Breast epithelium (tissue), 4 donors: ENCODE results near the gene ARL13A. TPM values are rescaled to one million over a fixed set of nuclear protein-coding genes. Genes with fewer than 3 reads are reported as not detected.

ENCODE experiments used
- DNase-seq, 2 donors: peaks; one replicate each; pipeline ENCODE4 v3.0.0-alpha.2; 2019; ENCODE audit warnings: low spot score in 2 of 2
- H3K27ac ChIP-seq, 2 donors: fragments of 200-600 bp; sonication (generic) in 1 of 2; one replicate each; pipeline ENCODE4 v1.5.1; 2016 to 2019; ENCODE audit warnings: mild to moderate bottlenecking in 1 of 2
- H3K27me3 ChIP-seq, 2 donors: fragments of 200-600 bp; sonication (generic) in 1 of 2; one replicate each; pipeline versions ENCODE4 v1.5.1 to v1.6.0; 2017 to 2019; ENCODE audit warnings: control low read depth in 1 of 2, mild to moderate bottlenecking in 1 of 2
- H3K36me3 ChIP-seq: fragments of 200-600 bp; one replicate; pipeline ENCODE4 v1.5.1; 2019
- H3K4me1 ChIP-seq, 2 donors: fragments of 200-600 bp; sonication (generic); one replicate each; pipeline ENCODE4 v1.5.1; 2016 to 2019; ENCODE audit warnings: control low read depth in 1 of 2
- H3K4me3 ChIP-seq, 3 donors: fragments of 200-600 bp; sonication (generic); 1 replicate in 2 of 3; 2 replicates in 1 of 3; pipeline ENCODE4 v1.5.1; 2016 to 2019; ENCODE audit warnings: mild to moderate bottlenecking in 3 of 3, moderate library complexity in 2 of 3
- H3K9me3 ChIP-seq, 2 donors: fragments of 200-600 bp; sonication (generic) in 1 of 2; one replicate each; pipeline ENCODE4 v1.5.1; 2016 to 2019; ENCODE audit warnings: control low read depth in 1 of 2
- POLR2A ChIP-seq: fragments of 450-650 bp; IDR thresholded peaks from one replicate; pipeline ENCODE4 v1.6.1; 2016; ENCODE audit warnings: antibody characterized with exemption, mild to moderate bottlenecking, moderate library complexity
- POLR2AphosphoS5 ChIP-seq, 3 donors: sonication (generic); formaldehyde crosslinking; IDR thresholded peaks; one replicate each; pipeline ENCODE4 v1.6.1; 2017; ENCODE audit warnings: antibody characterized with exemption in 3 of 3
- intact Hi-C: fragments of 100-400 bp; cut with DNase I; formaldehyde crosslinking; loops from one replicate; pipeline ENCODE4 v1.15.1; 2023; ENCODE audit warnings: low total_unique reads
- total RNA-seq, 3 donors: library from RNA; depleted of rRNA; stranded (reverse); fragments of >200 nt; gene quantifications; one replicate each; pipeline ENCODE4 v1.1.0, GENCODE V29; 2016
- TF ChIP-seq, protein P1 (sequence below), 3 donors: fragments of 450-650 bp; IDR thresholded peaks; one replicate each; pipeline ENCODE4 v1.5.1; 2016 to 2017; ENCODE audit warnings: antibody characterized with exemption in 3 of 3, mild to moderate bottlenecking in 3 of 3, moderate library complexity in 3 of 3

Gene ARL13A
- total RNA-seq, 3 donors from 2014 or later = not detected

DNA sequence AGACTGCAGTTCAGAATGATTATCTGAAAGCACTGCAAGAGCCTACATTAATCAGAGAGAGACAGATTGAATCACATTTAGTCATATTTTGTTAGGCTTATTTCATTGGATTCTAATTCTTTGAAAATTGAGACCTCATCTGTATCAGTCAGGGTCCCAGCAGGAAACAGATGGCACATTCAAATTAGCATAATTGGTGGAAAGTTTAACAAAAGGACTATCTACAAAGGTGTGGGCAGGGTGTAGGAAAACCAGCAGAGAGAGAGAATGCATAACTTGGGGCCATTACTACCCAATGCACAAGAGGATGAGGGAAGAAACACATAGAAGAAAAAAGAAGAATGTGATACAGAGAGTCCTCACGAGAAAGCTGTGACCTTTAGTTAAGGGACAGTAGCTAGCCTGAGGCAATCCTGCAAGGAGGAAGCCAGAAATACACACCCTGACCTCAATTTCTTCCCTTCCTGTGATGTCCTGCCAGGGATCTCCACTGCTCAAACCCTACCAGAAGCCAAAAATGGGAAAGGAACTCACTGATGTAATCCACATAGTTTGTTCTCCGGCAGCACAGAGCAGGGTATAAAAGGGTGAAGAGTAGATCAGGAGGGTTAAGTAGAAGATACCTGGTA, 23.1 kb upstream of the ARL13A start:
- H3K27me3 ChIP-seq = peaks cover 0 to 21% of the 10 kb centered on the region in 2 donors
- H3K4me3 ChIP-seq = no peak overlapping the region
- no peaks in the 10 kb centered on the region for H3K36me3 ChIP-seq
- H3K27ac ChIP-seq = no peak overlapping the region
- intact Hi-C loops = no loop called here
- no peak for TF ChIP-seq POLR2AphosphoS5 (IDR thresholded peaks at IDR 0.05)
- TF ChIP-seq, protein P1, sequence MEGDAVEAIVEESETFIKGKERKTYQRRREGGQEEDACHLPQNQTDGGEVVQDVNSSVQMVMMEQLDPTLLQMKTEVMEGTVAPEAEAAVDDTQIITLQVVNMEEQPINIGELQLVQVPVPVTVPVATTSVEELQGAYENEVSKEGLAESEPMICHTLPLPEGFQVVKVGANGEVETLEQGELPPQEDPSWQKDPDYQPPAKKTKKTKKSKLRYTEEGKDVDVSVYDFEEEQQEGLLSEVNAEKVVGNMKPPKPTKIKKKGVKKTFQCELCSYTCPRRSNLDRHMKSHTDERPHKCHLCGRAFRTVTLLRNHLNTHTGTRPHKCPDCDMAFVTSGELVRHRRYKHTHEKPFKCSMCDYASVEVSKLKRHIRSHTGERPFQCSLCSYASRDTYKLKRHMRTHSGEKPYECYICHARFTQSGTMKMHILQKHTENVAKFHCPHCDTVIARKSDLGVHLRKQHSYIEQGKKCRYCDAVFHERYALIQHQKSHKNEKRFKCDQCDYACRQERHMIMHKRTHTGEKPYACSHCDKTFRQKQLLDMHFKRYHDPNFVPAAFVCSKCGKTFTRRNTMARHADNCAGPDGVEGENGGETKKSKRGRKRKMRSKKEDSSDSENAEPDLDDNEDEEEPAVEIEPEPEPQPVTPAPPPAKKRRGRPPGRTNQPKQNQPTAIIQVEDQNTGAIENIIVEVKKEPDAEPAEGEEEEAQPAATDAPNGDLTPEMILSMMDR (IDR thresholded peaks at IDR 0.05) = no peak
- TF ChIP-seq POLR2A = no peak
- H3K9me3 ChIP-seq = no peaks in the 10 kb centered on the region
- H3K4me1 ChIP-seq = no peaks in the 10 kb centered on the region
- no peak for DNase-seq

DNA sequence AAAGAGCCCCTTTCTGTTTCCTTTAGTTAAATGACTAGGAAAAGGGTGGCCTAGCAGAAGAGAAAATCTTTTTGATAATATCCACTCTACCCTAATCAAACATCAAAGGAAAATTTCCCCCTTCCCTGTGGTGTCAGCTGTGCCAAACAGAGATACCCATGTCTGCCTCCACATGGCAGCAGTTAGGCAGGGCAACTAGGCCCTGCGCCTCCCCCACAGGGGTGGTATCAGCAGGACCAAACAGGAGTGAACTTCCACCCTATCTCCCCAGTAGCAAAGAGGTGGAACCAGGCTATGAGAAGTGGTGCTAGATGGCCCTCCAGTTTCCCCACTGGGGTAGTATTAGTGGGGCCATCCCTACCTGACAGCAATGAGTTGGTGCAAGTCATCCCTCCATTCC, 21.0 kb upstream of the ARL13A start:
- Histone ChIP-seq H3K27me3 (peaks cover 0 to 19% of the 10 kb centered on the region in 2 donors), H3K4me1 (no peaks in the 10 kb centered on the region), H3K36me3 (no peaks in the 10 kb centered on the region), H3K9me3 (no peaks in the 10 kb centered on the region), H3K4me3 (no peak overlapping the region), H3K27ac (no peak overlapping the region)
- DNase-seq = no peak
- intact Hi-C loops = no loop called here
- TF ChIP-seq POLR2AphosphoS5 (IDR thresholded peaks at IDR 0.05) (no peak), POLR2A (no peak)
- TF ChIP-seq, protein P1 (IDR thresholded peaks at IDR 0.05) = no peak

DNA sequence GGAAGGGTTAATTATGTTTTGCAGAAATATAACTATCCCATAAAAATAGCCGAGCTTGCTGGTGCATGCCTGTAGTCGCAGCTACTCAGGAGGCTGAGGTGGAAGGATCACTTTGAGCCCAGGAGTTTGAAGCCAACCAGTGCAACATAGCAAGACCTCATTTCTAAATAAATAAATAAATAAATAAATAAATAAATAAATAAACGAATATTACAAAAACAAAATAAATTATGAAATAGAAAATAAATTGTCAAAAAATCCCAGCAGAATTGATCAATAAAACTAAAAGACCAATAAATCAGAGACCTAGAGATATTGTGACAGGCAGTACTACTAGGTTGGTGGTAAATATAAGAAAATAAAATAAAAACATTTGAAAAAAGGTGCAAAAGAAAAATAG, 6.7 kb upstream of the ARL13A start:
- intact Hi-C loops = no loop called here
- Histone ChIP-seq H3K36me3 (no peaks in the 10 kb centered on the region), H3K27me3 (peaks cover 0 to 8% of the 10 kb centered on the region in 2 donors), H3K4me1 (no peaks in the 10 kb centered on the region), H3K9me3 (peaks cover 9 to 15% of the 10 kb centered on the region in 2 donors), H3K27ac (no peak overlapping the region), H3K4me3 (no peak overlapping the region)
- DNase-seq = no peak
- TF ChIP-seq, protein P1 (IDR thresholded peaks at IDR 0.05) = no peak
- no peak for TF ChIP-seq POLR2A
- TF ChIP-seq POLR2AphosphoS5 (IDR thresholded peaks at IDR 0.05) = no peak

DNA sequence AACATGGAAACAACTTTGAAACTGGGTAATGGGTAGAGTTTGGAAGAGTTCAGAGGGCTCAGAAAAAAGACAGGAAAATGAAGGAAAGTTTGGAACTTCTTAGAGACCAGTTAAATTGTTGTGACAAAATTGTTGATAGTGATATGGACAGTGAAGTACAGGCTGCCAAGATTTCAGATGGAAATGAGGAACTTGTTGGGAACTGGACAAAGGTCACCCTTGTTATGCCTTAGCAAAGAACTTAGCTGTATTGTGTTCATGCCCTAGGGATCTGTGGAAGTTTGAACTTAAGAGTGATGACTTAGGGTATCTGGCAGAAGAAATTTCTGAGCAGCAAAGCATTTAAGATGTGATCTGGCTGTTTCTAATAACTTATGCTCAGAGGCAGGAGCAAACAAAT, 5.1 kb upstream of the ARL13A start:
- no peaks in the 10 kb centered on the region for H3K36me3 ChIP-seq
- H3K9me3 ChIP-seq = peaks cover 9 to 15% of the 10 kb centered on the region in 2 donors

DNA sequence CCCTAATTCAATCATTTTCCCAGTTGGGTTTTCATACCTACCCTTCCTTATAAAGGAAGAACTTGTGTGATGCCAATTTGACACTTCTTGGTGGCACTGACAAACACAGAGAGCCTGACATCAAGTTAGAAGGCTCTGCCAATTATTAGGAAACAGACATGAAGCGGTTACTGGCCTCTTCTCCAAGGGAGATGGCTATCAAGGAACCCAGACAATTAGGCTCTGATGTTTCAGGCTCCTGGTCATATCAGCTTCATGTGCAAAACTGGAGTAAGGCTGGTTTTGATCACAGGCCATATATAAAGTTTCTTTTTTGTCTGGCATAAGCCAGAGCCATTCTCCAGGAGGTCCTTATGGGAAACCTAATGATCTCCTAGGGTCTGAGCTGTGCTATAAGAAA, 428 bp downstream of the ARL13A start:
- no peak for DNase-seq
- TF ChIP-seq POLR2A = no peak
- TF ChIP-seq, protein P1 (IDR thresholded peaks at IDR 0.05) = no peak
- TF ChIP-seq POLR2AphosphoS5 (IDR thresholded peaks at IDR 0.05) = no peak
- Histone ChIP-seq H3K4me1 (no peaks in the 10 kb centered on the region), H3K9me3 (peaks cover 5 to 15% of the 10 kb centered on the region in 2 donors), H3K36me3 (no peaks in the 10 kb centered on the region), H3K4me3 (no peak overlapping the region), H3K27ac (no peak overlapping the region), H3K27me3 (peaks cover 0 to 16% of the 10 kb centered on the region in 2 donors)
- intact Hi-C loops = no loop called here

More for the DNA sequence above, 5.1 kb upstream of the ARL13A start:
- Histone ChIP-seq H3K27ac (no peak overlapping the region), H3K4me3 (no peak overlapping the region), H3K27me3 (peaks cover 0 to 15% of the 10 kb centered on the region in 2 donors), H3K4me1 (no peaks in the 10 kb centered on the region)
- DNase-seq = no peak
- intact Hi-C loops = no loop called here
- TF ChIP-seq POLR2AphosphoS5 (IDR thresholded peaks at IDR 0.05) (no peak), POLR2A (no peak)
- TF ChIP-seq, protein P1 (IDR thresholded peaks at IDR 0.05) = no peak
